ENCODE measurements around the gene UGT1A5. TPM values are rescaled to one million over a fixed set of nuclear protein-coding genes. Genes with fewer than 3 reads are reported as not detected.

Gene UGT1A5
- total RNA-seq, 1 donor from 2014 or later = not detected

DNA sequence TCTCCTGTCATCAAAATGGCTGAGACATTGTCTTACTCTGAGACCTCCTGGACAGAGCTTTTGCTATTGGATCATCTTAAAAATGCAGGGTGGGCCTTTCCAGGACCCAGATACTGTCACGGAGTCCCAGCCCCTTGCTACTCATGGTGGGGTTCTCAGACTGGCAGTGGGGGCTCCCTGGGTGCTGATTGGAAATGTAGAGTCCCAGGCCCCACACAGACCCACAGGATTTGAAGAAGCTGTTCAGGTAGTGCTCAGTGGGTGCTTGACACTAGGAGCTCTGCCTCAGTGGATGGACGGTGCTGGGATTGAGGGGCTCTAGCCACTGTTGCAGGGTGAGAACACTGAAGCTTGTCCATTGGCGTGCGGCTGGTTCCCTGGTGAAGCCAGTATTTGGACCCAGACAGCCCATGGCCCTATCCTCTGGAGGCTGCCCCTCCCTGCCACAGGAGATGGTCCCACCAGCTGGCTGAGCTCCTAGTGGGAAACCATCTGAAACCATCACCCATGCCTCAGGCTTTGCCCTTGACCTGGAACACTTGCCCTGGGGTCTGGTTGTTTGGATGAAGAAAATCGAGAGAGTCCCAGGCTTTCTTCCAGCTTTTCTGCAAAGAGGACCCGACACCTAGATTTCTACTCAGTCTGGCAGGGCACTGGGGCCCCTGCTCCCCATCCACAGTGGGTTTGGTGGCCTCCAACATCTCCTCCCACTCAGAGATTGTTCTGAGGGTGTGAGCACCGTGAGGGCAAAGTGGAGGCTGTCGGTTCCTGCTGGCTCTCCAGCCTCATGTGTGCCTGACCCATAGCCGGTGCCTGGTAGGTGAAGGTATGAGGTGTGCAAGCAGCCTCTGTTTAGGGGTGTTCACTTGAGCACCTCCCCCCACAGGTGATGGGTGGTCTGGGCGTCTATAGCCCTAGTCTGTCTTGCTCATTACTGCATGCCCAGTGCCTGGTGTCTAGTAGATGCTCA is 95.5 kb downstream of the UGT1A5 start:
- no peak for DNase-seq (ENCODE audit: low read depth)

DNA sequence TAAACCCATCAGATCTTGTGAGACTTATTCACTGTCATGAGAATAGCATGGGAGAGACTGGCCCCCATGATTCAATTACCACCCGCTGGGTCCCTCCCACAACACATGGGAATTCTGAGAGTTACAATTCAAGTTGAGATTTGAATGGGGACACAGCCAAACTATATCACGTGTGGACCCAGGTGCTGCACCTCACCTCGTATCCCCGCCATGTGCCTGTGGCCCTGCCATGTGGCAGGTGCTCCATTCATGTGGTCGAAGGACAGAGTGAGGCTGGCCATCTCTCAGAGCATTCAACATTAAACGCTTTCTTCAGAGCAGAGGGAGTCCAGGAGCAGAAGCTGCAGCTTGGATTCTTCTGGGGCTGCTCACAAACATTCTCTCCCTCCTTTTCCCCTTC is 97.7 kb downstream of the UGT1A5 start:
- no peak for DNase-seq (ENCODE audit: low read depth)

DNA sequence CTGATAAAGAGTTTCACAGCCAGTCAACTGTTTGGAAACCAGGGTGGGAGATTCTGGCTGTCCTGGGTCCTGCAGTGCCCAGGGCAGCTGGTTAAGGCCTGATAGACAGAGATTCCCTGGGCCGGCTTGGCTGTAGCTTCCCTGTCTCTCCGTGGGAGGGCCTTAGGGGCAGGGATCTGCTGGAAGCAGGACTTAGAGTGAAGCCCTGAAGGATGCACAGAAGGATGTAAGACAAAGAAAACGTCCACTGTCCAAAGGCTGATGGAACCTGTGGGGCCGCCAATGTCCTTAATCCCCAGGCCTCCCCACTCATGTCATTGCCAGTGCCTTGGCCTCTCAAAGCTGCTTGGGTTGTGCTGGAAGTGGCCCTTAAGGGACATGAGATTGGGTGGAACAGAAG is 98.4 kb downstream of the UGT1A5 start:
- DNase-seq (ENCODE audit: low read depth) = no peak

DNA sequence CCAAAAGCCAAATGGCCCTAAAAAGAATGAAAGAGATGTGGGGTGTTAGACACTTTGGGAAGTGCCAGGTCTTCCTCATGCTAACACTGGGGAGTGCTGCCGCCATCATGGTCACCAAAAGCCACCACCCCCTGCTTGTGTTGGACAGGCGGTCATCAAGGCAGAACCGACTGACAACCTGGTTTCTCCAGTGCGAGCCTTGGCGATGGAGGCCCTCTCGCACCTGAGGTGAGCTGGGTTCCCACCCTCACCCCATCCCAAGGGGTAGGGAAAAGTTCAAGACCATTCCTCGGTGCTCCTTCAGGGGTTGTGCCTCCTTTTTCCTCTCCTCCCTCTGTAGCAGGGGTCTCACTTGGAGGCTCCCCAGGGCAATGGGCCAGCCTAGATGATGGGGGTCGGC is 99.0 kb downstream of the UGT1A5 start:
- no peak for DNase-seq (ENCODE audit: low read depth)

DNA sequence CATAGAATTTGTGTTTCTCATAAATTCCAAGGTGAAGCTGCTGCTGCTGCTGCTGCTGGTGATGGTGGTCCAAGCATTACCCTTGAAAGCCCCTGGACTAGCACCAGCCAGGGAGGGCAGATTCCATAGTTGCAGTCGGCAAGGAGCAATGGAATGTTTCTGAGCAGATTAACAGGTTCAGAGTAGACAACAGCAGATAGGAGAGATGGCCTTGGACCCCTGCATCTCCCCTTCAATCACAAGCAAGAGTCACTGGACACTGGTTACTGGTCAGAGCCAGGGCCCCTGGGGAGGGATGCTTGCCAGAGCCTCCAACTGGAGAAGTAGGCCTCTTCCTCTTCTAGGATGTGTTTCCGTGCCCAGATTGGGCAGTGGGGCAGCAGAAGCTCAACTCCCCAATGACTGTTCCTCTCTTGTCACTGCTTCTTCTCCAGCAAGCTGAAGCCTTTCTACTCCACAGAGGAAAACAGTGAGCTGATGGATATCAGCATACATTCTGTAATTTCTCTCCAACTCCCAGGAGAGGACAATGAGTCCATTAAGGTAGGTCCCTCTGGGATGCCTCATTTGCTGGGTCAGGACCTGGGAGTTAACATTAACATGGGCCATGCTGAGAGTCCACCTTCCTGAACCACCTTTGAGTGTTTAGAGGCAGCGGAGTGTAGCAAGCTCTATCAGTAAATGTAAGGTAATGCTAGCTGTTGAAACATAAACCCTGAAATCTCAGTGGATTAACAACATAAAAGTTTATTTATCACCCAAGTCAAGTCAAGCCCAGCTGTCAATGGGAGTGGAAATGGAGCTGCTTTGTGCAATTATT is 100.7 kb downstream of the UGT1A5 start:
- no peak for DNase-seq (ENCODE audit: low read depth)

DNA sequence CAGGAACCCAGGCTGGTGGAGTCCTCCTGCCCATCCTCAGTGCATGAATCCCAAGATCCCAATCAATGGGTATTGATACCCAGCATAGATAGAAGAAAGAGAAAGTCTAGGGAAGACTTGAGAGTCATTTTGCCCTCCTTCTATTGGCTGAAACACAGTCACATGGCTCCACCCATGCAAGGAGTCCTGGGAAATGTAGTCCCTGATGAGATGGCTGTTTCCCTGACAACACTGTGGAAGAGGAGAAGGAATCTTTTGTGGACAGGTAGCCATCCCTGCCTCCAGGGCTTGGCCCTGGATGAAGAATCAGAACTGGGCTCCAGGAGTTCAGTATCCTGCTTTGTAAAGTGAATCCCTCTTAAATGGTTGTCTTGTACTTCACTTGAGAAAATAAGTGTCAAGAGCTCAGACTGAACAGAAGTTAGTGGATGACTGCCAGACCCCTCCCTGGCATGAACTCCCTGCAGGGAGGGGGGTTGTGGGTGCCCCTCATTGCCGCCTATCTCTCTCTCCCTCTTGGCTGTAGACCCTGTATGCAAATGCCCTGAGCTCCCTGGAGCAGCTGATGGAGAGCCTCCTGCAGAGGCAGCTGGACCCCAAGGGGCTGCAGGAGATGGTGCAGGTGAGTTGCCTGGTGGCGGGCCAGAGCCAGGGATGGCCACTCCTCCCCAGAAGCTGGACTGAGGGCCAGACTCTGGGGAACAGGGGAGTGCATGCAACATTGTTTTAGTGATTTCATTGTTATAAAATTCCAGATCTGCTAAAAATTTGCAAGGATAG is 101.5 kb downstream of the UGT1A5 start:
- DNase-seq (ENCODE audit: low read depth) = no peak

DNA sequence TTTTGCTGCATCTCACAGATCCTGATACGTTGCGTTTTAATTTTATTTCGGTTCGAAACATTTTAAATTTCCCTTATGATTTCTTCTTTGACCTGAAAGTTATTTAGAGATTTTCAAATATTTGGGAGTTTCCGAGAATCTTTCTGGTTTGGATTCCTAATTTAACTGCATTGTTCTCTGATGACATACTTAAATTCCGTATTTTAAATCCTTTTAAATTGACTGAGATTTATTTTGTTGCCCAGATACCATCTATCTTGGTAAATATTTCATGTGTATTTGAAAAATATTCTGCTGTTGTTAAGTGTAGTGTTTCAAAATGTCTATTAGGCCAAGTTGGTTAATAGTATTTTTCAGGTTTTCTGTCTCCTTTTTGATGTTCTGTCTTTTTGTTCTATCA is 103.2 kb downstream of the UGT1A5 start:
- DNase-seq (ENCODE audit: low read depth) = no peak

DNA sequence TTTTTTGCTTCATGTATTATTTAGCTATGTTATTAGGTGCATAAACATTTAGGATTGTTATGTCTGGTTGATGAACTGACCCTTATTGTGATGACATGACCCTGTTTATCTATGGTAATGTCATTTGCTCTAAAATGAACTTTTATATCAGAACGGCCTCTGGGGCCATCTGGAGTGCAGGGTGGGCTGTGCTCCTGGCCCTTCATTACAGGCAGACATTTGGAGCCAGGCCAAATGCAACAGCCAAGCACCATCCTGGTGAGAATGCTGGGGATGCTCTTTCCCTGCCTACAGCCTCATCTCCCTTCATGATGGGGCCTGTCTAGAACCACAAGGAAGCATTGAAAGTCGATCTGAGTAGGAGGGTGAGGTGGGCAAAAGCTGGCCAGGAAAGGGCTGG is 103.6 kb downstream of the UGT1A5 start:
- DNase-seq (ENCODE audit: low read depth) = no peak

DNA sequence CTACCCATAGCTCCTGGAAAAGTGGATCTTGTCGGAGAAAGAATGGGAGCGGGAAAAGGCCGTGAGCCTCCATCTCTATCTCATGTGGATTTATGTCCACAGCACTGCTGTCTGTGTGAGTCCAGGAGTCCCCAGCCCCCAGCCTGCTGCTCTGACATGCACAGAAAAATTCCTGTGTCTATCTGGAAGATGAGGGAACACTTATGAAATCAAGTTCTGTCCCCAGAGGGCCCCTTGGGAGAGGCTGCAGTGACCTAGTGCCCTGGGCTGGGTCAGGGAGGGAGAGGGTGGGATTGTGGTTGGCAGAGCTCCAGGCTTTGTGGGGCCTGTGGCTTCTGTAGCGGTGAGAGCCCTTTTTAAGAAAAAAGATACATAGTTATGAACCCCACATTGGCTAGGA is 104.1 kb downstream of the UGT1A5 start:
- no peak for DNase-seq (ENCODE audit: low read depth)

DNA sequence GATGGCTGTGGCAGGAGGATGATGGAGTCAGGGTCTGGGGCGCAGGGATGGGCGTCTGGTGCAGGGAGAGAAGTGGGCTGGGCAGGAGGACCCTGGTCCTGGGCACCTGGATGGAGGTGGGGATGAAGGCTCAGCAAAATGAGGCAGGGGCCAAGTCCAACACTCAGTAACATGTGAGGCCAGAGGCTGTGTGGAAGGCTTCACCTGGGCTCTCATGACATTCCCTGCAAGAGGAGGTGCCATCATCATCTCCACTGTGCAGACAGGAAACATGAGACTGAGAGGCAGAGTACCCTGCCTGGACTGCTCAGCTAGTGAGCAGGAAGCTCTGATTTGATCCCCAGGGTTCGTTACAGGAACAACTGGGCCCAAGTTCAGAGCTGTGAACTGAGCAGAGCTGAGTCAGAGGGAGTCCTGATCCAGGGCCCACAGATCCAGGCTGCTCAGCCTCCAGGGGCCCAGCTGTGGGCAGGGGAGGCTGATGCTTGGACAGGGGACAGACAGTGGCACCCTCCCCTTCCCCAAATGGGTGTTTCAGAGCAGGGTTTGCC is 104.7 kb downstream of the UGT1A5 start:
- no peak for DNase-seq (ENCODE audit: low read depth)

DNA sequence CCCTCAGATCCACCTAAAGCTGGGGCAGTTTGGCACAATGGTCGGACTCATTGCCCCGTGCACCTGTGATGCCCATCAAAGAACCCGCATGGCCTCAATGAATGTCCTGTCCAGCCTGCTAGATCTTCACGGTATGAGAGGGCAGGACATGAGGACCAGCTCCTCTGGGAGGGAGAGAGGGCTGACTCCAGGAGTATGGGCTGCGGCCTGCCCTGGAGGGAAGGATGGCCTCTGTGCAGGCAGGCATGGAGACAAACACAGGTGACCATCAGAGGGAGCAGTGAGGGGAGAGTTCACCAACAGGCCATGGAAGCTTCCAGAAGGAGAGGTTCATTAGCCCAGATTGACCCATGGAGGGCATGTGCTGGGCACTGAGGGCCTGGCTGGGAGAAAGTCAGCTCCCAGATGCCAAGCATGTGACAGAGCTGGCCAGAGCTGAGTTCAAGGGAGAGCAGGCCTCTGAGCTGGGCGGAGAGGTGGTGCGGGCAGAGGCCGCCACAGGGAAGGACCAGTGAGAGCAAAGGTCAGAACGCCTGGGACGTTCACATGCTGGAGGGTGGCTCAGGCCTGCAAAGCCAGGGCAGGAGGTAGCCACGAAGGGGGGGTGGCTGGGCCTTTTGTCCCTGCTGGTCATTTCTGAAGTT is 105.4 kb downstream of the UGT1A5 start:
- no peak for DNase-seq (ENCODE audit: low read depth)

DNA sequence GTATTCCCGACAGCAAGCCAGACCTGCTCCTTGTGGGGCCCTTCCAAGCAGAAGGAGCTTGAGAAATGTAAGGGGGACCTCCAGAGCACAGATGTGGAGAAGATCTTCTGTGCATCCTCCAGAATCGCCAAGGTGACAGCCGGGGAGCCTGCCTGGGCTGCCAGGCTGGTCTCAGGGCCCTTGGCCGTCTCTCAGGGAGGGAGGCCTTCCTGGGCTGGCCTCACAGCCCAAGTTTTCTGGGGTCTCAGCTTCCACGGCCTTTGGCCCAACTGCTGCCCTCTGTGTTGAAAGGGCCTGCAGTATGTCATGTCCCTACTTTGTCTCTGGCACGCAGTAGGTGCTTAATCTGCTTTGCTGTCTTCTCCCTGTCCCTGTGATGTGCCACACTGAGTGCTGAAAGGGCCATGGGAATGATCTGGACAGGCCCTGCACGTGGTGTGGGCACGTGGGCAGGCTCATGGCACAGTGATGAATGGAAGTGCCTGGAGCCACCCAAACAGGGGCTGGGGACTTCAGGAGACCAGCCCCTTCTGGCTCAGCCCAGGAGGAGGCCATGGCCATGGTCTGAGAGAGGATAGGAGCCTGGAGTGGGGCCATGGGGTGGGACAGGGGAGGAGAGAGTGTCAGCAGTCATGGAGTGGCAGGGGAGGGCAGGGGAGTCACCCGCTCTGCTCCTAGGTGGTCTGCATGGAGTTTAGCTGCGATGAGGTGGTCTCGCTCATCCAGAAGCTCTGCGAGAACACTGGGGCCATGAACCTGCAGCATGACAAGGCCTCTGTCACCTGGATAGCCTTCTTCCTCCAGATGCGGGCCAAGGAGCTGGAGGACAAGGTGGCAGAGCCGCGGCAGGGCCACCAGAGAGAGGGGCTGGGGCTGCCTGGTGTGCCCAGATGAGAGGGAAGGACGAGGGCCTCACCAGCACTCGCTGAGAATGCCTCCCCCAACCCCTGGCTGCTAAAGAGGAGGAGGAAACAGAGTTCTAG is 106.2 kb downstream of the UGT1A5 start:
- DNase-seq (ENCODE audit: low read depth) = no peak

DNA sequence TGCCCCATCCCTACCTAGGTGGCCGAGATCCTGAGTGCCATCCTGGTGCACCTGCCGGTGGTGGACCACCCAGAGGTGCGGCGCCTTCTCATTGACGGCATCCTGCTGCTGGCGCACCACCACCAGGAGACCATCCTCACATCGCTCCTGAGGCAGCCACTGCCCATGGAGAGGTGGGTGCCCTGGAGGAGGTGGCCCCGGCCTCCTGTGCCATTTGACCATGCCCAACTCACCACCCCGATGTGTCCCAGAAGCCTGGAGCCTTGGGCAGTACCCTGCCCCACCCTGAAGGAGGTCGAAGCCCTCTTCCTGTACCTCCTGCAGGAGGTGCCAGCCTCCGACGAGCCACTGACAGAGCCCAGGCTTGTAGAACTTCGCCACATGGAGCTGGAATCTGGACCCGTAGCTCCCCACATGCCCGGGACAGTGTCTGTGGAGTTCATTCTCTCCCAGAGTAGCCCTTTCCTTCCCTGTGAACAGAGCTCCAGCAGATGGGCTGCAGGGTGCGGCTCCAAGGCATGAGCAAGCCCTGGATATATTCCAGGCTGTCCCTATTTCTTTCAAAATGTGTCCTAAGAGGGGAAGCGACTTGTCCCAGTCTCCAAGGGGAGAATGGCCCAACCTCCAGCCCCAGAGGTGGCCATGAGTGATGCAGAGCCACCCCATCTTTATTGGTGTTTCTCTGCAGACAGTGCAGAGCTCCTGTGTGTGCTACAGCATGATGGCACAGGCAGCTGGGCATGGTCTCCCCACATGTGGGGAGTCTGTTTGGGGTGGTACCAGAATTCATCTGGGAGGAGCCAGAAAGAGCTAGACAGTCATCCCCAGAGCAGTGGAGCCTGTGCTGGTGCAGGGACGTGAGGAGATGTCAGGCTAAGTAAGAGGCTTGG is 107.4 kb downstream of the UGT1A5 start:
- DNase-seq (ENCODE audit: low read depth) = no peak

DNA sequence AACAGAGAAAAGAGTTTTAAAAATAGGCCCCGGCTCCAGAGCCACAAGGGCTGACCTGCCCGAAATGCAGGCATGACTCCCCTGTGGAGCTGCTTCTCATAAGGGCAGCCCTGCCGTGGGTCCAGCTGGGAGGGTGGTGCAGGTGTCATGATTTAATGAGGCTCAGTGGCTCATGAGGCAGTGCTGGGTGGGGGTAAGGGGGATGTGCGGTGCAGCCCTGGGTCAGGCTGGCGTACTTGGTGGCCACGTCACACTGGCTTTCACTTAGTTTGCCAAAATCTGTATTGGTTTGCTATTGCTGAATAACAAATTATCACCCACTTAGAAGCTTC is 108.0 kb downstream of the UGT1A5 start:
- no peak for DNase-seq (ENCODE audit: low read depth)

DNA sequence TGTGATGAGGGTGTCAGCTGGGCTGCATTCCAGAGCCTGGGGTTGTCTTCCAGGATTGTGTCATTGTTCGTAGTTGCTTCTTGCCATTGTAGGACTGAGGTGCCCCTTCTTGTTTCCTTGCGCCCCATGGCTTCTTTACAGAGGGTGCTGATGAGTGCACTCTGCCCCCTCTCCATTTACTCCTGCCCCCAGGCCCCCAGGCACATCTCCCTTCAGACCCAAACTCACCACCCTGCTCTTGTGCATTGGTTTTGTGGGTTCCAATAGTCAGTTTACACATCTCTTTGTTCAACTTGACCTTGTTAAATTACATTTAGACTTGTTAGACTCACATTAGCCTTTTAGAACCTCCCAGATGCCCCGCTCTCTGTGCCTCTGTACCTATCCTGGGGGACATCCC is 108.5 kb downstream of the UGT1A5 start:
- DNase-seq (ENCODE audit: low read depth) = no peak

DNA sequence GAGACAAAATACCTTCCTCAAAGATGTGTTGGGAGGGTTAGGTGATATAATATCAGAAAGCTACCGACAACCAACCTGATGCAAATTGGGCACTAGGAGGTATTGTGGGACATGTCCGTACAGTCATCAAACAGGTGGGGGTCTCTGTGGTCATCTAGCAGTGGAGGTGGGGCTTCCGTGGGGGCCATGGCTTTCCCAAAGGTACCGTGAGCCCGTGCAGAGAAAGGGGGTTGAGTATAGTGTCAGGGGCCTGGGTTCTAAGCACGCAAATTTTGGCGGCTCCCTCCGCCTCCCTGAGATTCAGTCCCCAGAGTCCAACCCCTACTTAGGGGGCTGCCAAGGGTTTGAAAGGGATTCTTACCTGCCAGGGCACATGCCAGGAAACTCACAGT is 109.0 kb downstream of the UGT1A5 start:
- no peak for DNase-seq (ENCODE audit: low read depth)

DNA sequence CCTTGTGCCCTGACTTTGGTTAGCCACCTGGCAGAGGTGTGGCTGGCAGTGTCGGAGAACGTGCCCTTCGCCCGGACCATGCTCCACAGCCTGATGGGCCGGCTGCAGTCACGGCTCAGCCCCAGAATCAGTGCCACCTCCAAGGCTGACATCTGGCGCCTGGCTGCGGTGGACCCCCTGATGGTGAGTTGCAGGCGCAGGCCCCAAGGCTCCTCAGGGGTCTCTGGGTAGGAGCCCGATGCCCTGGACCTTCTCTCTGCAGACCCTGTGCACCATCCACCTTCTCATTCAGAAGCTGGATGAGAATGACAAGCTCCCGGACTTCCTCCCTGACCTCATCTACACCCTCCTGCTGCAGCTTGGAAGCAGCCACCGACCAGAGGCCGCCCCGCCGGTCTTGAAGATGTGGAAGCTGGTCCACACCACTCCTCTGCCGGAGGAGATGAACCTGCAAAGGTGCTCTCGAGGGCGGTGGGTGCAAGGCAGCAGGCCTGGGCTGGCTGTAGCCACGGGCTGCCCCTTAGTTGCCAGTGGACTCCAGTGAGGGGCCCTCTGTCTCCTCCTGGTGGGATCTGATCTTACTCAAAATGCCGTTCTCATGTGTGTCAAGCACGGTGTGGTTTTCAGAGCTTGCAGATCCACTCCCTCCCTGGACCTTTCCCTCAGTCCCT is 109.5 kb downstream of the UGT1A5 start:
- DNase-seq (ENCODE audit: low read depth) = no peak

Measured in myocyte (in vitro differentiated cells).